OCI-LY1 (cell line): ENCODE data around the gene GTF2E1.

Experiments used
- H2AFZ ChIP-seq: fragments of 200-600 bp; sonication (generic), shearing (Covaris generic); 2 replicates; pipeline ENCODE4 v1.6.0; 2014; ENCODE audit warnings: antibody characterized with exemption, mild to moderate bottlenecking, low read length
- H3F3A ChIP-seq: fragments of 200-600 bp; sonication (generic), shearing (Covaris generic); 2 replicates; pipeline ENCODE4 v1.6.0; 2014; ENCODE audit warnings: mild to moderate bottlenecking, antibody characterized with exemption, low read length, moderate library complexity; ENCODE audit not compliant: insufficient read depth
- H3K27ac ChIP-seq: fragments of 200-600 bp; sonication (generic); 2 replicates; pipeline ENCODE4 v1.5.1; 2014; ENCODE audit warnings: low read length, mixed run types, mild to moderate bottlenecking, low read depth; ENCODE audit not compliant: poor library complexity, severe bottlenecking
- H3K27me3 ChIP-seq: fragments of 200-600 bp; sonication (generic); 2 replicates; pipeline ENCODE4 v1.6.0; 2014; ENCODE audit warnings: antibody characterized with exemption, mild to moderate bottlenecking, low read length, moderate library complexity; ENCODE audit not compliant: insufficient read depth
- H3K36me3 ChIP-seq: fragments of 200-600 bp; sonication (generic); 2 replicates; pipeline ENCODE4 v1.6.1; 2014; ENCODE audit warnings: mild to moderate bottlenecking, antibody characterized with exemption, low read length, moderate library complexity, mixed read lengths; ENCODE audit not compliant: insufficient read depth
- H3K4me1 ChIP-seq: fragments of 200-600 bp; sonication (generic); 2 replicates; pipeline ENCODE4 v1.5.1; 2014; ENCODE audit warnings: mild to moderate bottlenecking, low read length, moderate library complexity; ENCODE audit not compliant: insufficient read depth, severe bottlenecking
- H3K4me2 ChIP-seq: fragments of 200-600 bp; sonication (generic), shearing (Covaris generic); 2 replicates; pipeline ENCODE4 v1.6.1; 2014; ENCODE audit warnings: low read length
- H3K4me3 ChIP-seq: fragments of 200-600 bp; sonication (generic); 2 replicates; pipeline ENCODE4 v1.5.1; 2014; ENCODE audit warnings: low read length, low read depth, mild to moderate bottlenecking, mixed read lengths; ENCODE audit not compliant: poor library complexity, severe bottlenecking
- H3K79me2 ChIP-seq: fragments of 200-600 bp; shearing (Covaris generic); 2 replicates; pipeline ENCODE4 v1.6.1; 2016; ENCODE audit warnings: mixed run types, low read length, mixed read lengths; ENCODE audit not compliant: insufficient read depth
- H3K9ac ChIP-seq: fragments of 200-600 bp; sonication (generic), shearing (Covaris generic); 2 replicates; pipeline ENCODE4 v1.6.1; 2014; ENCODE audit warnings: mild to moderate bottlenecking, low read length, mixed read lengths
- H3K9me2 ChIP-seq: fragments of 200-600 bp; sonication (generic), shearing (Covaris generic); 2 replicates; pipeline ENCODE4 v1.6.1; 2014; ENCODE audit warnings: low read depth, mild to moderate bottlenecking, low read length, mixed read lengths
- H3K9me3 ChIP-seq: fragments of 200-600 bp; shearing (Covaris generic); 2 replicates; pipeline ENCODE4 v1.6.1; 2014; ENCODE audit warnings: low read length, mixed read lengths
- H4K20me1 ChIP-seq: fragments of 200-600 bp; sonication (generic), shearing (Covaris generic); 2 replicates; pipeline ENCODE4 v1.6.0; 2016; ENCODE audit warnings: mild to moderate bottlenecking, low read length; ENCODE audit not compliant: insufficient read depth
- CTCF ChIP-seq: fragments of 200-600 bp; sonication (generic), shearing (Covaris generic); IDR thresholded peaks from 2 replicates; pipeline ENCODE4 v1.5.1; 2017; ENCODE audit warnings: mild to moderate bottlenecking, antibody characterized with exemption, low read length, moderate library complexity, mixed read lengths
- EZH2 ChIP-seq: fragments of 200-600 bp; sonication (generic), shearing (Covaris generic); IDR thresholded peaks from 2 replicates; pipeline ENCODE4 v1.8.0; 2017; ENCODE audit warnings: borderline replicate concordance, mixed run types, mild to moderate bottlenecking, antibody characterized with exemption, low read length, moderate library complexity, mixed read lengths

The GTF2E1 gene

GRCh38 chr3:120823156-120823555, 80.6 kb downstream of the GTF2E1 start:
- H3K79me2 ChIP-seq, result no peaks in the 10 kb centered on the region
- no peaks in the 10 kb centered on the region for H3K4me1 ChIP-seq
- no peaks in the 10 kb centered on the region for H4K20me1 ChIP-seq
- no peaks in the 10 kb centered on the region for H3K27me3 ChIP-seq
- H3K4me3 ChIP-seq, result no peak overlapping the region
- H3K36me3 ChIP-seq, result no peaks in the 10 kb centered on the region
- no peaks in the 10 kb centered on the region for H3K9me2 ChIP-seq
- H3K9me3 ChIP-seq, result no peaks in the 10 kb centered on the region
- H3K27ac ChIP-seq, result no peak overlapping the region
- H3F3A ChIP-seq, result no peaks in the 10 kb centered on the region
- no peak overlapping the region for H3K9ac ChIP-seq
- no peak overlapping the region for H3K4me2 ChIP-seq
- TF ChIP-seq CTCF (no peak), EZH2 (no peak)
- H2AFZ ChIP-seq, result no peak overlapping the region

GRCh38 chr3:120824613-120825012, 82.1 kb downstream of the GTF2E1 start:
- Histone ChIP-seq H3K4me3 (no peak overlapping the region), H3F3A (no peaks in the 10 kb centered on the region), H2AFZ (no peak overlapping the region), H4K20me1 (no peaks in the 10 kb centered on the region), H3K27ac (no peak overlapping the region), H3K4me2 (no peak overlapping the region), H3K9ac (no peak overlapping the region), H3K9me2 (no peaks in the 10 kb centered on the region), H3K9me3 (no peaks in the 10 kb centered on the region), H3K27me3 (no peaks in the 10 kb centered on the region), H3K4me1 (no peaks in the 10 kb centered on the region), H3K79me2 (no peaks in the 10 kb centered on the region), H3K36me3 (no peaks in the 10 kb centered on the region)
- TF ChIP-seq CTCF (no peak), EZH2 (no peak)

- no peaks in the 10 kb centered on the region for H3K9me2 ChIP-seq
Observed at GRCh38 chr3:120828796-120829195, 86.3 kb downstream of the GTF2E1 start.

More at GRCh38 chr3:120828796-120829195, 86.3 kb downstream of the GTF2E1 start:
- Histone ChIP-seq H4K20me1 (no peaks in the 10 kb centered on the region), H3K4me3 (no peak overlapping the region), H2AFZ (no peak overlapping the region), H3K79me2 (no peaks in the 10 kb centered on the region), H3K4me1 (no peaks in the 10 kb centered on the region), H3F3A (no peaks in the 10 kb centered on the region), H3K4me2 (no peak overlapping the region), H3K9ac (no peak overlapping the region), H3K27ac (no peak overlapping the region), H3K27me3 (no peaks in the 10 kb centered on the region), H3K36me3 (no peaks in the 10 kb centered on the region), H3K9me3 (no peaks in the 10 kb centered on the region)
- TF ChIP-seq EZH2, result no peak
- no peak for TF ChIP-seq CTCF
